GM03348 (cell line): ENCODE results near the gene CRNKL1.
A peak's percentile ranks its signal among the peaks of the same experiment; 100 is the strongest.

Experiments
- DNase-seq: peaks from one replicate; pipeline ENCODE4 v3.0.0; 2012; ENCODE audit warnings: low spot score

CRNKL1 gene

GRCh38 chr20:20063941-20064702 lies 11.9 kb upstream of the CRNKL1 start:
- DNase-seq, result no peak

GRCh38 chr20:20060234-20060998 lies 8.2 kb upstream of the CRNKL1 start:
- no peak for DNase-seq

DNA sequence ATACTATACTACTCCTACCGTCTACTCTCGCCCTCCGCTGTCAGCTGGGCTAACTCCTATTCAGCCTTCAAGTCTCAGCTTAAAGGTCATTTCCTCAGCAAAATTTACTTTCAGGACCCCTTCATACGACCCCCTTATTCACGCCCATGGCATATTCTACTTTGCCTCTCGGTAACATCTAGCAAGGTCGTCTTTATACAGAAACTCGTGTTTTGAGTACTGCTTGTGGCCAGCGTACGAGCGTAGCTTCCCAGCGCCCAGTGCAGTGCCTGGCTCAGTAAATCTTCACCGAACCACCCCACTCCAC lies 546 bp downstream of the CRNKL1 start:
- no peak for DNase-seq

- no peak for DNase-seq
Measured at GRCh38 chr20:20039752-20040387, 12.4 kb downstream of the CRNKL1 start.

GRCh38 chr20:20038586-20038985 lies 13.7 kb downstream of the CRNKL1 start:
- no peak for DNase-seq

GRCh38 chr20:20037960-20038359 lies 14.3 kb downstream of the CRNKL1 start:
- peak; percentile 35 for DNase-seq

GRCh38 chr20:20036756-20037155 lies 15.5 kb downstream of the CRNKL1 start:
- no peak for DNase-seq

- DNase-seq, result no peak
Measured at GRCh38 chr20:20034486-20034885, 17.8 kb downstream of the CRNKL1 start.

DNA sequence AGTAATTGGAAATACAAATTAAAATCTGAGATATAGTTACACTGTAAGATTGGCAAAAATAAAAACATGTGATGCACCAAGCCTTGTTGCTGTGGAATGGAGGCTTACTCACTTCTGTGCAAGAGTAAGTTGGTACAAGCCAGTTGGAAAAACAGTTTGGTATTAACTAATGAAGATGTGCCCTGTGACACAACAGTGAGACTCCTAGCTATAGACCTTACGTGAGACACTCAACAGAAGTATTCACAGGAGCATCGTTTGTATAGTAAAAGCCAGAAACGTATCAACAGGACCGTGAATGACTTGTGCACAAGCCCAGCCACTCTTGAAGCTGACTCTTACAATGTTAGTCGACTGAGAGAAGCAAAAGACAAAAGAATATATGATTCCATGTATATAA lies 20.5 kb downstream of the CRNKL1 start:
- no peak for DNase-seq

DNA sequence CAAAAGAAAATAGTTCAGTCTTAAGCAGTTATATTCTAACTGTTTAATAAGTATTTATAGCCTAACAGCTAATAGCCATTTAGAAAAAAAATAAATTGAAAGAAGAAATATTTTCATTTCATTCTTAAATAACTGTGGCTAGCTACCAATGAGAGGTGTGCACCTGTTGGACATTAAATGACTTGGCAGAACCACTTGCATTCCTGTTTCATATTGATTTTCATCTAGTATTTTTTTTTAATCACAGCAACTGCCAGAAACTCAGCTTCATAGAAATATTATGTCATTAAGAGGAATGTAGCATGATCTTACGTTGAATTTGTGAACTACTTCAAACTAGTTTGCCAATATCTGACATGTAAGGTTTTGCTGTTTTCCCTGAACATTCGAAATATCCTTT lies 25.0 kb downstream of the CRNKL1 start:
- DNase-seq, result no peak

GRCh38 chr20:20024942-20025341 lies 27.3 kb downstream of the CRNKL1 start:
- DNase-seq, result peak; percentile 33

DNA sequence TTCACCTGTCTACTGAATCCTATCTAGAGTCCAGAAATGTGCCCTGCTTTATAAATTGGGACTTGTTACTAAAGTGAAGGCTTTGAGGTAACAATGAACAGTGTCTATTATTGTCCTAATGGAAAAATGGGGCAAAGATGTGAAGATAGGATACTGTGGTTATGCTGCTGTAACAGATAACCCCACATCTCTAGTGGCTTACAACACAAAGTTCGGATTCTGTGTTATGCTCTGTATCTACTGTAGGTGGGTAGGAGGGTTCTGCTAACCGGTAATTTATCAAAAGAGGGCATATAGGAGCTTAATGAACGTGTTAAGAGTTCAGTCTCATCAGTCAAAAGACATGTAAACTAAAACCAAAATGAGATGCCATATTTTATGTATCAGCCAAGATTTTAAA lies 28.9 kb downstream of the CRNKL1 start:
- DNase-seq, result no peak

DNA sequence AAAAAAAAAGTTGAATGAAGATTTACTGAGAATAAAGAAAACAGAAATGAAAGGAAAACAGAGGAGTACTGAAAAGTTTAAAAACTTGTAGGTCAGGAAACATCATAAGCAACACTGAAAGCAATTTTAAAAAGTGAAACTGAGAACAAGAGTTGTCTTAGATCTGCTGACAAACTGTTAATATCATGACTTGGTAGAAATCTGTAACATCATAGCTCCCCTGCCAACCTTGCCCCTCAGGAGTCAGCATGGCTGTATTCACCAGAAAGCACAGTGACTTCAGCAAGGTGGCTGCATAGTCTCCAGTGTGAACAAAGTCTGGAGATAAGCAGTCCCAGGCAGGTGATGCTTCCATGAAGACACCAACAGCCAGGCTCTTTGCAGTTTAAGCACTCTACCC lies 29.8 kb downstream of the CRNKL1 start:
- no peak for DNase-seq

DNA sequence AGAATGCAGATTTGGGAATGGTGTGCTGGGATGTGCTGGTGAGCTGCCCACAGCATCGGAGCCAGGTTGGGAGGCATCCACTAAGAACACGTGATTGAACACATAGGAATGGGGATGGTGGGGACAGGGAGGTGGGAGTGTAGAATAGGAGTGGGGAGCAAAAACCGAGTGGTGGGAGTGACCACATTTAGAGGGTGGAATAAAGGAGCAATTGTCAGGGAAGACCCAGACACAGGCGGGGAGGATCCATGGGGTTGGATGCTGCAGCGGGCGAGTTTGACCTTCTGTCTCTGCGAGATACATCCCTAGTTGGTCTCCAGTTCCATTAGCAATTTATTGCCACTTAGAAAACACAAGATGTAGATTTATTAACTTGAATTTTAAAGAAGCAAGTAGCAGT lies 30.4 kb downstream of the CRNKL1 start:
- no peak for DNase-seq

GRCh38 chr20:20020908-20021307 lies 31.4 kb downstream of the CRNKL1 start:
- no peak for DNase-seq

GRCh38 chr20:20019123-20019522 lies 33.1 kb downstream of the CRNKL1 start:
- DNase-seq, result no peak

DNA sequence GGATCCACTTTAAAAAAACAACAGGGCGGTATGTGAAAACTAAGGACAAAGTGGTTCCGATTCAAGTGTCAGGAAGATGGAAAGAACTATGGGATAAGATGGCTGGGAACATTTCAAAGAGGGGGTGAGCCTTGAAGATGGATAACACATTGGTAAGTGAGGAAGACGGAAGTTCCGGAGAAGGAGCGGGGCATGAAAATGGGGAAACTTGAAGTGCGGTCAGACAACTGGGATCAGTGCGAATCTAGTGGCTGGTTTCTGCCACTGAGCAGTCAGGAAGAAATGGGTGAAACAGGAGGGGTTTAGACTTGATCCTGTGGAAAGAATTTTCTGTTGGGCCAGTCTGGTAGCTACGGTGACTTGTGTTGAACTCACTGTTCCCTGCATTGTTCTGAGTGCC lies 33.9 kb downstream of the CRNKL1 start:
- DNase-seq, result no peak

DNA sequence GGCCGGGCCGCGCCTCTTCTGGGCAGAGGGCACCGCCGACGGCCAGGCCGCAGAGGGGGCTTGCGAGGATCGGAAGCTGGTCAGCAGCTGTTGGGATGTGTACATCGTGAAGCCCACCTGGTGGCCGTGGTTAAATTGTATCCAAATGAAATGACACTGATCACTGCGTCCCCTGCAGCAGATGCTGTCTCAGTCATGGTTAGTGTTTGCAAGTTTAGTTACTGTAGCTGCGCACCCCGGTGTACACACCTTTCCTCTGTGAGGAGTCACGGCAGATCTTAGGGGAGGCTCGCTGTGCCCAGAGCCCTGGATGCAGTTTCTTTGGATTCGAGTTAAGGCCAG lies 34.5 kb downstream of the CRNKL1 start:
- DNase-seq, result no peak

DNA sequence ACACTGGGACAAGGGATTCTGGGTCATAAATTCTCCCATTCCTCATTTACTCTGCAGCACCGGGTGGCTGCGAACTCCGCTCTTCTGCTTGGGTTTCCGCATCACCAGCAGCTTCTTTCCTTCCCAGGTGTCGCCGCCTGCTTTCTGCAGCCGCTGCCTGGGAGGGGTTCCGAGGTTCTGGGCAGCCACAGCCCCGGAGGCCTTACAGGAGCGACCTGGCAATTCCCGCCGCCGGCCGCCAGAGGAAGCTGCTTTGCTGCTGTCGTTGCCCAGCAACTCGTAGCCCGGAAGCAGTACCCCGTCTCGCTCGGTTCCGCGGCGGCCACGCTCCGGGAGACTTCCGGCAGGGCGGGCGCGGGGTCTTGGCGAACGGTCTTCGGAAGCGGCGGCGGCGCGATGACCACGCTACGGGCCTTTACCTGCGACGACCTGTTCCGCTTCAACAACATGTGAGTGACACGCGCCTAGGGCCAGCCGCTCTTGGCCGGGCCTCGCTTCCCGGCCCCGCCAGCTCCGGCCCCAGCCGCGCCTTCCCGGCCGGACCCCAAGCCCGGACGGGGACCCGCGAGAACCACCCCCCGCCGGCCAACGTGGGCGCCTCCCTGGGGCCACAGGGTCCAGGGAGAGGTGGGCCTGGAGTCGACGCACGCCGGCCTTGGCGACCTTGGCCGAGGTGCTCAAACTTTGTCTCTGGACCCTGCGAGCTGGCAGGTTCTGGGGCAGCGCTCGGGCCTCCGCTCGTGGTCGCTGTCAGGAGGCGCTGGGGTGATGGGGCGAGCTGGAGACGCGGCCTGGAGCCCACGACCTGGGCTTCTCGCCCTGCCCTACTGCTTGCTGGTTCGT lies 35.0 kb downstream of the CRNKL1 start, which contains the start of gene NAA20:
Gene NAA20 (plus strand): TSS at position 362 of the 843 bp plus-strand sequence. CDS start 35 bp downstream, at position 397.
- DNase-seq, result peak; percentile 97

DNA sequence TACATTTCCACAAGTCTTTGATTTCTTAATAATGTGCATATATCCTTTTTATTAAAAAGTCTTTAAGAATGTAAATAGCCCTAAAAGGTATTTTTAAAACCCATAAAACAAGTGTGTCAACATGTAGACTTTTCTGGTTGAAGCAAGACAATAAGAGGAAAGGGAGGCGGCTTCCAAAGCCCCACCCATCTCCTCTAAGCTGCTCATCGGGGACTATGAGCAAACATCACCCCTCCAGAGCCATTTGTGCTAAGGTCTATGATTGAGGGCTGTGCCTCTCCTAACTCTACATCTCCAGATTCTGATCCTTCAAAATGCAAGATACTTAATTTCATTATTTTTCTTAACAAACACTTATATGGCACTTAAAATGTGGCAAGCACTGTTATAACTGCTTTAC lies 37.6 kb downstream of the CRNKL1 start:
- DNase-seq, result no peak

- DNase-seq, result no peak
Measured at GRCh38 chr20:20012541-20012940, 39.7 kb downstream of the CRNKL1 start.
